ENCODE measurements around the gene SH2D3A.

- TF ChIP-seq CTCF (IDR thresholded peaks at IDR 0.05) (no peak), POLR2A (IDR thresholded peaks at IDR 0.05) (no peak)
These were observed 1.9 kb upstream of the SH2D3A start for GRCh38 chr19:6769006-6769619.
